ENCODE results near the gene LRWD1. TPM values are rescaled to one million over a fixed set of nuclear protein-coding genes. Genes with fewer than 3 reads are reported as not detected.

Gene LRWD1
- total and polyA plus RNA-seq, 2 of the 13 experiments (the other 11 are each of a cell fraction or from before 2014, with no cell fraction given): 8.5 to 16.3 TPM

GRCh38 chr7:102464577-102465280 is at the start of gene LRWD1, which contains the start of gene ALKBH4 (continued):
- TF ChIP-seq MTF2 (CRISPR knock-in tag; IDR thresholded peaks at IDR 0.05; ENCODE audit: borderline replicate concordance) (peak; percentile 67; the same call in 1 of the 2 replicates), HDAC1 (CRISPR knock-in tag; IDR thresholded peaks at IDR 0.05) (peak; percentile 94), ZFY (CRISPR knock-in tag; IDR thresholded peaks at IDR 0.05) (peak; percentile 85), AHDC1 (CRISPR knock-in tag; IDR thresholded peaks at IDR 0.05; ENCODE audit: borderline replicate concordance) (no peak), SOX5 (CRISPR knock-in tag; IDR thresholded peaks at IDR 0.05; ENCODE audit: borderline replicate concordance) (no peak), MXD1 (CRISPR knock-in tag; IDR thresholded peaks at IDR 0.05) (peak; percentile 62; the same call in 1 of the 2 replicates), FOXC1 (CRISPR knock-in tag; IDR thresholded peaks at IDR 0.05; ENCODE audit: borderline replicate concordance) (peak; percentile 78; the same call in 1 of the 2 replicates), ZNF468 (CRISPR knock-in tag; IDR thresholded peaks at IDR 0.05) (0 out of 2 replicates have a peak, but pooled peaks have one; percentile 21), KLF13 (CRISPR knock-in tag; IDR thresholded peaks at IDR 0.05) (no peak; the same call in 1 of the 2 replicates), TARDBP (CRISPR knock-in tag; IDR thresholded peaks at IDR 0.05) (peak; percentile 83), NFKBIZ (CRISPR knock-in tag; IDR thresholded peaks at IDR 0.05) (0 out of 2 replicates have a peak, but pooled peaks have one; percentile 39), NRL (CRISPR knock-in tag; IDR thresholded peaks at IDR 0.05; ENCODE audit: borderline replicate concordance) (peak; percentile 90; the same call in 1 of the 2 replicates), ATAD3A (CRISPR knock-in tag; IDR thresholded peaks at IDR 0.05) (no peak), HMGXB4 (CRISPR knock-in tag; IDR thresholded peaks at IDR 0.05; ENCODE audit: borderline replicate concordance in 1 of 2, low read depth in 1 of 2) (peak; percentile 72 to 73; a peak in 3 of 4 replicates), ARHGAP35 (CRISPR knock-in tag; IDR thresholded peaks at IDR 0.05; ENCODE audit: borderline replicate concordance) (peak; percentile 88), ZNF773 (CRISPR knock-in tag; IDR thresholded peaks at IDR 0.05; ENCODE audit: borderline replicate concordance) (no peak; the same call in 1 of the 2 replicates), ZNF776 (CRISPR knock-in tag; IDR thresholded peaks at IDR 0.05) (0 out of 2 replicates have a peak, but pooled peaks have one; percentile 21), MYNN (CRISPR knock-in tag; IDR thresholded peaks at IDR 0.05; ENCODE audit: low read depth) (no peak), ZSCAN22 (CRISPR knock-in tag; IDR thresholded peaks at IDR 0.05) (no peak), PITX1 (CRISPR knock-in tag; IDR thresholded peaks at IDR 0.05) (no peak), MTERF4 (CRISPR knock-in tag; IDR thresholded peaks at IDR 0.05) (no peak)
